Esophagus muscularis mucosa (tissue), 3 donors: ENCODE data around the gene PPHLN1.

Experiments used
- POLR2A ChIP-seq: fragments of 450-650 bp; IDR thresholded peaks from one replicate; pipeline ENCODE4 v1.6.1; 2017; ENCODE audit warnings: antibody characterized with exemption, moderate library complexity, mild to moderate bottlenecking, low read depth
- POLR2AphosphoS5 ChIP-seq, 2 donors: sonication (generic); formaldehyde crosslinking; IDR thresholded peaks; one replicate each; pipeline ENCODE4 v1.6.1; 2017; ENCODE audit warnings: antibody characterized with exemption in 2 of 2
- TF ChIP-seq, protein P1 (sequence below), 3 experiments: fragments of 200-600 bp in 2 of 3; fragments of 450-650 bp in 1 of 3; sonication (generic) in 2 of 3; IDR thresholded peaks; one replicate each; pipeline ENCODE4 v1.5.1; 2017 to 2019; ENCODE audit warnings: antibody characterized with exemption in 3 of 3, mild to moderate bottlenecking in 2 of 3, moderate library complexity in 1 of 3

DNA sequence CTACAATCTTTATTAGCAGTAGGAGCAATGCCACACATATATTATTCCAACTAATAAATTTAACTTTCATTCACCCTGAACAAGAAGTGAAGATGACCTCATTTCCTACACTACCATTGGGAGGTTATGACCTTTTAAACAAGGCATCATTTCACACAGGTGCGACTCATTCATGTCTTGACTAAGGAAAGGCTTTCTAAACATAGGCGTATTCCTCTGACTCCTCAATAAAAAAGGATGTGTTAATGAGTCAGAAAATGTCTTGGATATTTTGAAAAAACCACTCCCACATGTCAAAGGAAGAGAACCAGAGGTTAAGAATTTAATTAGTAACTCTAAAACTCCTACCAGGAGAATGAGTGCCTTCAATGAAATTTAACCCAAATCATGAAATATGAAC lies 148.4 kb downstream of the PPHLN1 start:
- TF ChIP-seq POLR2A (no peak), POLR2AphosphoS5 (IDR thresholded peaks at IDR 0.05) (no peak)
- TF ChIP-seq, protein P1, sequence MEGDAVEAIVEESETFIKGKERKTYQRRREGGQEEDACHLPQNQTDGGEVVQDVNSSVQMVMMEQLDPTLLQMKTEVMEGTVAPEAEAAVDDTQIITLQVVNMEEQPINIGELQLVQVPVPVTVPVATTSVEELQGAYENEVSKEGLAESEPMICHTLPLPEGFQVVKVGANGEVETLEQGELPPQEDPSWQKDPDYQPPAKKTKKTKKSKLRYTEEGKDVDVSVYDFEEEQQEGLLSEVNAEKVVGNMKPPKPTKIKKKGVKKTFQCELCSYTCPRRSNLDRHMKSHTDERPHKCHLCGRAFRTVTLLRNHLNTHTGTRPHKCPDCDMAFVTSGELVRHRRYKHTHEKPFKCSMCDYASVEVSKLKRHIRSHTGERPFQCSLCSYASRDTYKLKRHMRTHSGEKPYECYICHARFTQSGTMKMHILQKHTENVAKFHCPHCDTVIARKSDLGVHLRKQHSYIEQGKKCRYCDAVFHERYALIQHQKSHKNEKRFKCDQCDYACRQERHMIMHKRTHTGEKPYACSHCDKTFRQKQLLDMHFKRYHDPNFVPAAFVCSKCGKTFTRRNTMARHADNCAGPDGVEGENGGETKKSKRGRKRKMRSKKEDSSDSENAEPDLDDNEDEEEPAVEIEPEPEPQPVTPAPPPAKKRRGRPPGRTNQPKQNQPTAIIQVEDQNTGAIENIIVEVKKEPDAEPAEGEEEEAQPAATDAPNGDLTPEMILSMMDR (IDR thresholded peaks at IDR 0.05) = no peak
